HCT116 (cell line): ENCODE data around the gene RRAGD. TPM values are rescaled to one million over a fixed set of nuclear protein-coding genes. Genes with fewer than 3 reads are reported as not detected.

ENCODE experiments used
- ATAC-seq: fragments of 200-7000 bp; cut with Tn5 transposase; 2 replicates; pipeline ENCODE4 v1.9.1; 2020; ENCODE audit warnings: mild to moderate bottlenecking, moderate library complexity
- BruUV-seq: library from RNA; stranded (reverse); fragments of 400-500 nt; replicated peaks from 2 replicates; lab custom pipeline; 2021; lab: Mats Ljungman, UMichigan
- CTCF ChIA-PET: fragments of 300-600 bp; sonication (Branson Sonifier 250); formaldehyde crosslinking; loops from one replicate; lab custom pipeline; 2021; ENCODE audit warnings: antibody characterized with exemption; lab: Charles Lee
- POLR2A ChIA-PET: fragments of 300-600, 350-600 bp; sonication (Branson Sonifier 250); formaldehyde crosslinking; loops from one replicate; lab custom pipeline; 2021; ENCODE audit warnings: antibody characterized with exemption; lab: Charles Lee
- RAD21 ChIA-PET, 2 experiments: fragments of 300-600 bp; sonication (Branson Sonifier 250); formaldehyde crosslinking; loops; one replicate each; lab custom pipeline; 2023; ENCODE audit warnings: low total read pairs in 2 of 2; ENCODE audit not compliant: uncharacterized antibody in 2 of 2, unreplicated experiment in 2 of 2, low non-redundant PET in 1 of 2; lab: Charles Lee
- DNase-seq: peaks from one replicate; pipeline ENCODE4 v3.0.0-alpha.2; 2010; ENCODE audit warnings: low read depth, low spot score
- H2AFZ ChIP-seq: fragments of 200-600 bp; shearing (Covaris generic), sonication (generic); 2 replicates; pipeline ENCODE4 v1.6.1; 2017; ENCODE audit warnings: low read depth, mixed run types, mixed read lengths, antibody characterized with exemption, low read length; ENCODE audit not compliant: poor library complexity, severe bottlenecking
- H3K27ac ChIP-seq: 2 replicates; pipeline ENCODE4 v1.5.1; 2012; ENCODE audit warnings: low read depth, low read length
- H3K27me3 ChIP-seq: fragments of 200-600 bp; sonication (generic); 2 replicates; pipeline ENCODE4 v1.6.1; 2016; ENCODE audit warnings: mixed run types, low read length, mixed read lengths; ENCODE audit not compliant: insufficient read depth
- H3K36me3 ChIP-seq, 2 experiments: fragments of 200-500 bp in 1 of 2; fragments of 200-600 bp in 1 of 2; sonication (Bioruptor generic) in 1 of 2; sonication (generic) in 1 of 2; 2 replicates each; pipeline versions ENCODE4 v1.5.1 to v1.6.1; 2014 to 2016; ENCODE audit warnings: low read length in 2 of 2, inconsistent platforms in 1 of 2, mixed read lengths in 1 of 2, mixed run types in 1 of 2; ENCODE audit not compliant: insufficient read depth in 2 of 2, control insufficient read depth in 1 of 2
- H3K4me1 ChIP-seq, 2 experiments: fragments of 200-600 bp in 1 of 2; sonication (generic) in 1 of 2; 2 replicates each; pipeline versions ENCODE4 v1.5.1 to v1.6.1; 2012 to 2017; ENCODE audit warnings: low read length in 2 of 2, inconsistent platforms in 1 of 2, mild to moderate bottlenecking in 1 of 2, mixed read lengths in 1 of 2, mixed run types in 1 of 2, moderate library complexity in 1 of 2; ENCODE audit not compliant: insufficient read depth in 2 of 2, control insufficient read depth in 1 of 2
- H3K4me2 ChIP-seq: fragments of 200-600 bp; sonication (generic); 2 replicates; pipeline ENCODE4 v1.6.1; 2017; ENCODE audit warnings: mixed run types, low read length, mixed read lengths
- H3K4me3 ChIP-seq, 2 experiments: fragments of 200-600 bp in 1 of 2; sonication (generic) in 1 of 2; replicated peaks in 1 of 2; 2 replicates each; pipeline ENCODE4 v1.5.1; 2011 to 2016; ENCODE audit warnings: low read length in 2 of 2, control low read depth in 1 of 2, low read depth in 1 of 2, mild to moderate bottlenecking in 1 of 2, mixed read lengths in 1 of 2, mixed run types in 1 of 2
- H3K79me2 ChIP-seq: fragments of 200-600 bp; sonication (generic); 2 replicates; pipeline ENCODE4 v1.6.1; 2017; ENCODE audit warnings: mild to moderate bottlenecking, mixed run types, low read length, moderate library complexity, mixed read lengths; ENCODE audit not compliant: insufficient read depth
- H3K9ac ChIP-seq: fragments of 200-600 bp; sonication (generic); 2 replicates; pipeline ENCODE4 v1.6.1; 2016; ENCODE audit warnings: low read length, mixed read lengths
- H3K9me2 ChIP-seq: fragments of 200-600 bp; sonication (generic), shearing (Covaris generic); 2 replicates; pipeline ENCODE4 v1.6.1; 2017; ENCODE audit warnings: mixed run types, mild to moderate bottlenecking, moderate library complexity; ENCODE audit not compliant: insufficient read depth
- H3K9me3 ChIP-seq, 2 experiments: fragments of 200-500 bp in 1 of 2; fragments of 200-600 bp in 1 of 2; sonication (Bioruptor generic) in 1 of 2; sonication (generic) in 1 of 2; 2 replicates each; pipeline ENCODE4 v1.6.1; 2014 to 2017; ENCODE audit warnings: low read length in 2 of 2, mixed read lengths in 2 of 2, inconsistent platforms in 1 of 2, low read depth in 1 of 2, mild to moderate bottlenecking in 1 of 2, mixed run types in 1 of 2, moderate library complexity in 1 of 2; ENCODE audit not compliant: control insufficient read depth in 1 of 2, insufficient read depth in 1 of 2
- H4K20me1 ChIP-seq: fragments of 200-600 bp; sonication (generic), shearing (Covaris generic); 2 replicates; pipeline ENCODE4 v1.6.1; 2017; ENCODE audit warnings: mixed run types, mild to moderate bottlenecking, moderate library complexity; ENCODE audit not compliant: insufficient read depth
- CBX3 ChIP-seq: IDR thresholded peaks from 2 replicates; pipeline ENCODE4 v1.6.1; 2012; ENCODE audit warnings: low read depth
- CEBPB ChIP-seq: IDR thresholded peaks from 2 replicates; pipeline ENCODE4 v1.6.1; 2012; ENCODE audit warnings: low read depth
- EGR1 ChIP-seq: IDR thresholded peaks from 2 replicates; pipeline ENCODE4 v1.6.1; 2012; ENCODE audit warnings: low read depth
- ELF1 ChIP-seq: IDR thresholded peaks from 2 replicates; pipeline ENCODE4 v1.6.1; 2012; ENCODE audit warnings: low read depth, borderline replicate concordance
- JUND ChIP-seq: IDR thresholded peaks from 2 replicates; pipeline ENCODE4 v1.6.1; 2012
- MAX ChIP-seq: IDR thresholded peaks from 2 replicates; pipeline ENCODE4 v1.6.1; 2012
- POLR2AphosphoS5 ChIP-seq: IDR thresholded peaks from 2 replicates; pipeline ENCODE4 v1.6.1; 2011; ENCODE audit warnings: mild to moderate bottlenecking, low read depth, low read length, moderate library complexity
- REST ChIP-seq: IDR thresholded peaks from 2 replicates; pipeline ENCODE4 v1.6.1; 2012; ENCODE audit warnings: low read depth
- SIN3A ChIP-seq: IDR thresholded peaks from 2 replicates; pipeline ENCODE4 v1.6.1; 2012; ENCODE audit warnings: low read depth
- SP1 ChIP-seq: IDR thresholded peaks from 2 replicates; pipeline ENCODE4 v1.6.1; 2012; ENCODE audit warnings: low read depth
- intact Hi-C: fragments of 100-400 bp; cut with micrococcal nuclease; formaldehyde crosslinking; loops from 2 replicates; pipeline ENCODE4 v1.10.0; 2022
- total RNA-seq: library from RNA; stranded (reverse); gene quantifications from one replicate; pipeline ENCODE4 v1.2.1, GENCODE V29; 2021; ENCODE audit not compliant: unreplicated experiment

Gene RRAGD
- total RNA-seq, 1 experiment from 2014 or later = 15.9 TPM

GRCh38 chr6:89459501-89459900 is 47.4 kb upstream of the RRAGD start (continued):
- TF ChIP-seq JUND (no peak), EGR1 (no peak), MAX (no peak), ELF1 (no peak), CEBPB (no peak), CBX3 (no peak)
- TF ChIP-seq, all 23 proteins: peak for 0

- no peaks in the 10 kb centered on the region for H3K79me2 ChIP-seq
- intact Hi-C loops = no loop called here
- RAD21 ChIA-PET = no interaction called here
- H3K9ac ChIP-seq = no peak overlapping the region
- no peak overlapping the region for H3K27ac ChIP-seq
- no peaks in the 10 kb centered on the region for H3K4me1 ChIP-seq
- H4K20me1 ChIP-seq = no peaks in the 10 kb centered on the region
- DNase-seq (no peak), ATAC-seq (no peak)
- H3K4me3 ChIP-seq = no peak overlapping the region
- H3K9me2 ChIP-seq = no peaks in the 10 kb centered on the region
- no peak for TF ChIP-seq SIN3A
- TF ChIP-seq ELF1 = no peak
- TF ChIP-seq SP1 = no peak
- TF ChIP-seq REST = peak; percentile 51
- no peak for TF ChIP-seq POLR2AphosphoS5
- TF ChIP-seq, all 23 proteins: peak for 1
- BruUV-seq = no TSS peak
- H2AFZ ChIP-seq = no peak overlapping the region
- no peak overlapping the region for H3K4me2 ChIP-seq
- H3K27me3 ChIP-seq = no peaks in the 10 kb centered on the region
- POLR2A ChIA-PET = no interaction called here
- H3K36me3 ChIP-seq = no peaks in the 10 kb centered on the region
- H3K9me3 ChIP-seq = no peaks in the 10 kb centered on the region
- CTCF ChIA-PET = no interaction called here
Measured at GRCh38 chr6:89458704-89459103, 46.6 kb upstream of the RRAGD start.
